GM12872 (cell line): ENCODE measurements around the gene TBC1D26.

Source experiments
- TF ChIP-seq, protein P1 (sequence below): IDR thresholded peaks from 3 replicates; pipeline ENCODE4 v1.5.1; 2011; ENCODE audit warnings: low read depth, mild to moderate bottlenecking, low read length, moderate library complexity; ENCODE audit not compliant: insufficient read depth

TBC1D26 gene

DNA sequence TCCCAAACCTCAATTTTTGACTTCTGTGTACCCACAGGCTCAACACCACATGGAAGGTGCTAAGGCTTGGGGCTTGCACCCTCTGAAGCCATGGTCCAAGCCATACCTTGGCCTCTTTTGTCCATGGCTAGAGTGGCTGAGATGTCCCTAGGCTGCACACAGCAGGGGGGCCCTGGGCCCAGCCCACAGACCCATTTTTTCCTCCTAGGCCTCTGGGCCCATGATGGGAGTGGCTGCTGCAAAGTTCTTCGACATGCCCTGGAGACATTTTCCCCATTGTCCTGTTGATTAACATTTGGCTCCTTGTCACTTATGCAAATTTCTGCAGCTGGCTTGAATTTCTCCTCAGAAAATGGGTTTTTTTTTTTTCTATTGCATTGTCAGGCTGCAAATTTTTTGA is 47.0 kb downstream of the TBC1D26 start:
- TF ChIP-seq, protein P1, sequence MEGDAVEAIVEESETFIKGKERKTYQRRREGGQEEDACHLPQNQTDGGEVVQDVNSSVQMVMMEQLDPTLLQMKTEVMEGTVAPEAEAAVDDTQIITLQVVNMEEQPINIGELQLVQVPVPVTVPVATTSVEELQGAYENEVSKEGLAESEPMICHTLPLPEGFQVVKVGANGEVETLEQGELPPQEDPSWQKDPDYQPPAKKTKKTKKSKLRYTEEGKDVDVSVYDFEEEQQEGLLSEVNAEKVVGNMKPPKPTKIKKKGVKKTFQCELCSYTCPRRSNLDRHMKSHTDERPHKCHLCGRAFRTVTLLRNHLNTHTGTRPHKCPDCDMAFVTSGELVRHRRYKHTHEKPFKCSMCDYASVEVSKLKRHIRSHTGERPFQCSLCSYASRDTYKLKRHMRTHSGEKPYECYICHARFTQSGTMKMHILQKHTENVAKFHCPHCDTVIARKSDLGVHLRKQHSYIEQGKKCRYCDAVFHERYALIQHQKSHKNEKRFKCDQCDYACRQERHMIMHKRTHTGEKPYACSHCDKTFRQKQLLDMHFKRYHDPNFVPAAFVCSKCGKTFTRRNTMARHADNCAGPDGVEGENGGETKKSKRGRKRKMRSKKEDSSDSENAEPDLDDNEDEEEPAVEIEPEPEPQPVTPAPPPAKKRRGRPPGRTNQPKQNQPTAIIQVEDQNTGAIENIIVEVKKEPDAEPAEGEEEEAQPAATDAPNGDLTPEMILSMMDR = no peak

DNA sequence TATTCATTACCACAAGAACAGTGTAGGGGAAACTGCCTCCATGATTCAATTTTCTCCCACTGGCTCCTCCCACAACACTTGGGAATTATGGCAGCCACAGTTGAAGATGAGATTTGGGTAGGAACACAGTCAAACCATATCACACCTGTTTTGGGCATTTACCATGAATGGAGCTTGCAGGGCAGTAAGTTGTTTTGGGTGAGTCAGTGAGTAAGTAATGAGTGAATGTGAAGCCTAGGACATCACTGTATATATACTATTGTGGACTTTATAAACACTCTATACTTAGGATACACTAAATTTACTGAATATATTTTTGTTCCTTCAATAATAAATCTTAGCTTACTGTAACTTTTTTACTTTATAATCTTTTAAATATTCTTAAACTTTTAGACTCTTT is 48.1 kb downstream of the TBC1D26 start:
- TF ChIP-seq, protein P1 = no peak

DNA sequence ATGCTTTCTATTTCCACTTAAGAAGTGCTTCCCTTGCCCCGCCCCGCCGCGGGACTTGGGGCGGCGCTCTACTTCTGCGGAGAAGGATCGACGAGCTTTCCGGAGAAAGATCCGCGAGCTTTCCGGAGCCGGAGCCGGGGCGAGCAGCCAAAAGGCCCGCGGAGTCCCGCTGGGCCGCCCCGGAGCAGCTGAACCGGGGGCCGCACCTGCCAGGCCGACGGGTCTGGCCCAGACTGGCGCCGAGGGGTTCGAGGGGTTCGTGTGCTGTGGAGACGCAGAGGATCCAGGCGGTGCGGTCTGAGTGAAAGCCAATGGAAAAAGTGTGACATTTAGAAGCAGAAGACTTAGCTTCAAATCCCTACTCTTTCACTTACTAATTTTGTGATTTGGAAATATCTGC is 50.8 kb downstream of the TBC1D26 start:
- TF ChIP-seq, protein P1 = no peak

DNA sequence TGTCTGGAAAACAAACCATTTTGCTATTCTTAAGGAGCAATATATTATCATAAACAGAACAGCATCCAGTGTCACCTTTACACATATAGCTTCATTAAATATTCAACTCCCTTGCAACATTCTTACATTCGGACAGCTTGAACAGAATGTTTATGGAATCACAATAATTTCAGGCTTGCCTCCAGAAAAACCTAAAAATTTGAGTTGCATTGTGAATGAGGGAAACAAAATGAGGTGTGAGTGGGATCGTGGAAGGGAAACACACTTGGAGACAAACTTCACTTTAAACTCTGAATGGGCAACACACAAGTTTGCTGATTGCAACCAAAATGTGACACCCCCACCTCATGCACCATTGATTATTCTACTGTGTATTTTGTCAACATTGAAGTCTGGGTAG is 51.4 kb downstream of the TBC1D26 start:
- TF ChIP-seq, protein P1 = no peak
